MCF 10A (cell line): Measurements from ENCODE around the gene F2R. TPM values are rescaled to one million over a fixed set of nuclear protein-coding genes. Genes with fewer than 3 reads are reported as not detected.
A peak's percentile ranks its signal among the peaks of the same experiment; 100 is the strongest.

Source experiments
- BruUV-seq: library from RNA; stranded (reverse); fragments of 400-500 nt; replicated peaks from 2 replicates; lab custom pipeline; 2021; lab: Mats Ljungman, UMichigan
- CTCF ChIA-PET: fragments of 300-600 bp; sonication (Branson Sonifier 250); formaldehyde crosslinking; extraction: SDS; loops from one replicate; lab custom pipeline; 2021; ENCODE audit warnings: antibody characterized with exemption, inconsistent platforms; lab: Yijun Ruan, JAX
- POLR2A ChIA-PET: fragments of 300-600, 350-650 bp; sonication (Branson Sonifier 250); formaldehyde crosslinking; extraction: SDS; loops from one replicate; lab custom pipeline; 2020; ENCODE audit warnings: antibody characterized with exemption, inconsistent platforms; lab: Yijun Ruan, JAX
- DNase-seq: peaks from one replicate; pipeline ENCODE4 v3.0.0-alpha.2; 2018; ENCODE audit not compliant: unreplicated experiment
- H3K27ac Mint-ChIP-seq: one replicate; pipeline ENCODE4 v1.8.0; 2022; ENCODE audit warnings: mild to moderate bottlenecking, low read depth, mixed read lengths; ENCODE audit not compliant: unreplicated experiment
- H3K27me3 Mint-ChIP-seq: one replicate; pipeline ENCODE4 v1.8.0; 2022; ENCODE audit warnings: mixed read lengths; ENCODE audit not compliant: insufficient read depth, unreplicated experiment
- H3K36me3 Mint-ChIP-seq: one replicate; pipeline ENCODE4 v1.8.0; 2022; ENCODE audit warnings: mild to moderate bottlenecking, moderate library complexity, mixed read lengths; ENCODE audit not compliant: insufficient read depth, unreplicated experiment
- H3K4me1 Mint-ChIP-seq: one replicate; pipeline ENCODE4 v1.8.0; 2022; ENCODE audit warnings: mixed read lengths; ENCODE audit not compliant: insufficient read depth, unreplicated experiment
- H3K4me3 Mint-ChIP-seq: one replicate; pipeline ENCODE4 v1.8.0; 2022; ENCODE audit warnings: mild to moderate bottlenecking, moderate library complexity, mixed read lengths; ENCODE audit not compliant: unreplicated experiment
- H3K9me3 Mint-ChIP-seq: one replicate; pipeline ENCODE4 v1.8.0; 2022; ENCODE audit warnings: mixed read lengths; ENCODE audit not compliant: unreplicated experiment
- CTCF ChIP-seq: fragments of 200-600 bp; IDR thresholded peaks from one replicate; pipeline ENCODE4 v1.8.0; 2022; ENCODE audit warnings: antibody characterized with exemption, mild to moderate bottlenecking; ENCODE audit not compliant: unreplicated experiment
- intact Hi-C: fragments of 100-400 bp; cut with micrococcal nuclease; formaldehyde crosslinking; loops from 2 replicates; pipeline ENCODE4 v1.14.1; 2022
- total RNA-seq: library from RNA; stranded (reverse); gene quantifications from 2 replicates; pipeline ENCODE4 v1.2.3, GENCODE V29; 2022

F2R gene
- total RNA-seq, 1 experiment from 2014 or later: 17.6 TPM

GRCh38 chr5:76715486-76715735 is 515 bp upstream of the F2R start:
- DNase-seq: no peak
- peak overlapping the region; percentile 66 for H3K27ac Mint-ChIP-seq
- TF ChIP-seq CTCF: no peak
- peaks cover 12% of the 10 kb centered on the region for H3K36me3 Mint-ChIP-seq
- no peaks in the 10 kb centered on the region for H3K27me3 Mint-ChIP-seq
- peak overlapping the region; percentile 79 for H3K4me3 Mint-ChIP-seq
- ChIA-PET CTCF (interaction anchor here (0.9 to 6.7 kb wide), 3 partner anchors 20 to 59 kb away, joined by 3 to 32 read pairs (median 3); no protein-coding TSS in a partner anchor), POLR2A (interaction anchor here (0.6 kb wide), 1 partner anchor 23 kb away, joined by 3 read pairs; no protein-coding TSS in a partner anchor)
- no TSS peak for BruUV-seq
- intact Hi-C loops: loop anchor here (5.0 kb wide), 2 partner anchors 42 to 57 kb away; no protein-coding TSS in a partner anchor
- H3K9me3 Mint-ChIP-seq: no peaks in the 10 kb centered on the region
- H3K4me1 Mint-ChIP-seq: peaks cover 34% of the 10 kb centered on the region

- peak overlapping the region; percentile 79 for H3K4me3 Mint-ChIP-seq
- TF ChIP-seq CTCF: no peak
- DNase-seq: no peak
- POLR2A ChIA-PET: interaction anchor here (1.5 kb wide), 1 partner anchor 20 kb away, joined by 4 read pairs; no protein-coding TSS in a partner anchor
- TSS peak; percentile 37 for BruUV-seq
- peak overlapping the region; percentile 66 for H3K27ac Mint-ChIP-seq
- H3K36me3 Mint-ChIP-seq: peaks cover 17% of the 10 kb centered on the region
- H3K27me3 Mint-ChIP-seq: no peaks in the 10 kb centered on the region
- no peaks in the 10 kb centered on the region for H3K9me3 Mint-ChIP-seq
- peaks cover 22% of the 10 kb centered on the region for H3K4me1 Mint-ChIP-seq
- CTCF ChIA-PET: interaction anchor here (0.8 kb wide), 3 partner anchors 20 to 58 kb away, joined by 3 to 4 read pairs (median 3); no protein-coding TSS in a partner anchor
- intact Hi-C loops: loop anchor here (1.0 to 5.0 kb wide), 5 partner anchors 41 to 152 kb away; no protein-coding TSS in a partner anchor
Measured at GRCh38 chr5:76716456-76717157, 681 bp downstream of the F2R start.

- no peak for TF ChIP-seq CTCF
- peaks cover 16% of the 10 kb centered on the region for H3K4me1 Mint-ChIP-seq
- ChIA-PET CTCF (interaction anchor here (0.5 to 1.3 kb wide), 7 partner anchors 12 to 175 kb away, joined by 3 to 4 read pairs (median 3); no protein-coding TSS in a partner anchor), POLR2A (interaction anchor here (1.5 kb wide), 1 partner anchor 19 kb away, joined by 4 read pairs; no protein-coding TSS in a partner anchor)
- peaks cover 17% of the 10 kb centered on the region for H3K36me3 Mint-ChIP-seq
- no peaks in the 10 kb centered on the region for H3K27me3 Mint-ChIP-seq
- intact Hi-C loops: loop anchor here (2.0 to 5.0 kb wide), 3 partner anchors 40 to 77 kb away; no protein-coding TSS in a partner anchor
- BruUV-seq: no TSS peak
- no peak for DNase-seq
- H3K9me3 Mint-ChIP-seq: no peaks in the 10 kb centered on the region
- no peak overlapping the region for H3K27ac Mint-ChIP-seq
- H3K4me3 Mint-ChIP-seq: peak overlapping the region; percentile 79
Measured at GRCh38 chr5:76717222-76718083, 1.5 kb downstream of the F2R start.
